Fibroblast of lung (primary cell): ENCODE data around the gene LATS2. TPM values are rescaled to one million over a fixed set of nuclear protein-coding genes. Genes with fewer than 3 reads are reported as not detected.

Experiments
- DNase-seq, 2 donors: peaks; one replicate each; pipeline versions ENCODE4 v3.0.0 to v3.0.0-alpha.2; 2010; ENCODE audit warnings: low read depth in 2 of 2
- H2AFZ ChIP-seq: 2 replicates; pipeline ENCODE4 v1.5.1; 2012; ENCODE audit warnings: low read length, control low read depth, inconsistent platforms
- H3K27ac ChIP-seq: 2 replicates; pipeline ENCODE4 v1.5.1; 2011; ENCODE audit warnings: low read length, control low read depth; ENCODE audit not compliant: insufficient read depth
- H3K27me3 ChIP-seq: 2 replicates; pipeline ENCODE4 v1.5.1; 2011; ENCODE audit warnings: mild to moderate bottlenecking, low read length; ENCODE audit not compliant: control insufficient read depth, insufficient read depth
- H3K36me3 ChIP-seq: 2 replicates; pipeline ENCODE4 v1.5.1; 2011; ENCODE audit warnings: low read length; ENCODE audit not compliant: control insufficient read depth, insufficient read depth
- H3K4me1 ChIP-seq: 2 replicates; pipeline ENCODE4 v1.5.1; 2011; ENCODE audit warnings: low read length; ENCODE audit not compliant: control insufficient read depth, insufficient read depth; ENCODE audit errors: extremely low read depth
- H3K4me2 ChIP-seq: 2 replicates; pipeline ENCODE4 v1.5.1; 2011; ENCODE audit warnings: low read length, control low read depth; ENCODE audit not compliant: insufficient read depth; ENCODE audit errors: extremely low read depth
- H3K4me3 ChIP-seq, 4 experiments: fragments of 200-600 bp in 1 of 4; sonication (generic) in 1 of 4; replicated peaks in 1 of 4; 2 replicates each; pipeline ENCODE4 v1.5.1; 2011 to 2016; ENCODE audit warnings: low read length in 4 of 4, low read depth in 3 of 4, mild to moderate bottlenecking in 3 of 4, control low read depth in 2 of 4, inconsistent platforms in 1 of 4, mixed read lengths in 1 of 4; ENCODE audit not compliant: insufficient read depth in 1 of 4; ENCODE audit errors: control extremely low read depth in 1 of 4
- H3K79me2 ChIP-seq: 2 replicates; pipeline ENCODE4 v1.5.1; 2012; ENCODE audit warnings: mild to moderate bottlenecking, low read length, inconsistent platforms; ENCODE audit not compliant: control insufficient read depth, insufficient read depth
- H3K9ac ChIP-seq: 2 replicates; pipeline ENCODE4 v1.5.1; 2011; ENCODE audit warnings: mild to moderate bottlenecking, low read length, control low read depth; ENCODE audit not compliant: insufficient read depth
- H3K9me3 ChIP-seq: 2 replicates; pipeline ENCODE4 v1.5.1; 2012; ENCODE audit warnings: low read depth, low read length; ENCODE audit not compliant: control insufficient read depth, insufficient read depth
- H4K20me1 ChIP-seq: 2 replicates; pipeline ENCODE4 v1.5.1; 2011; ENCODE audit warnings: low read length; ENCODE audit not compliant: control insufficient read depth, insufficient read depth; ENCODE audit errors: extremely low read depth
- CTCF ChIP-seq, 2 donors: IDR thresholded peaks in 1 of 2; conservative IDR thresholded peaks in 1 of 2; 1 replicate in 1 of 2; 2 replicates in 1 of 2; pipeline ENCODE4 v1.5.1; 2011 to 2012; ENCODE audit warnings: low read length in 2 of 2, control low read depth in 1 of 2, inconsistent platforms in 1 of 2, low read depth in 1 of 2, mild to moderate bottlenecking in 1 of 2
- EZH2 ChIP-seq: IDR thresholded peaks from 2 replicates; pipeline ENCODE4 v1.5.1; 2012; ENCODE audit warnings: low read length, control low read depth, mild to moderate bottlenecking; ENCODE audit errors: missing control alignments
- polyA plus RNA-seq, 2 donors: library from polyadenylated mRNA; depleted of rRNA in 1 of 2; stranded (reverse) in 1 of 2; unstranded in 1 of 2; fragments of >200 nt; gene quantifications; 2 replicates each; pipeline ENCODE4 v1.2.1, GENCODE V29; 2011 to 2012; ENCODE audit warnings: missing spikeins in 1 of 2
- total RNA-seq: library from RNA; depleted of rRNA; stranded (reverse); fragments of >200 nt; gene quantifications from 2 replicates; pipeline ENCODE4 v1.2.1, GENCODE V29; 2014

The LATS2 gene
- total and polyA plus RNA-seq, 2 donors (not counting 1 experiment from before 2014, with no cell fraction given), result 16.2 to 32.0 TPM

GRCh38 chr13:21015284-21015683 is 46.1 kb downstream of the LATS2 start:
- H3K27ac ChIP-seq, result peak overlapping the region; percentile 88
- TF ChIP-seq EZH2 (no peak), CTCF (conservative IDR thresholded peaks at IDR 0.05 in 1 of 2, IDR thresholded peaks at IDR 0.05 in 1 of 2; ENCODE audit: low read depth in 1 of 2, low read length in 2 of 2) (no peak)
- no peaks in the 10 kb centered on the region for H4K20me1 ChIP-seq
- no peaks in the 10 kb centered on the region for H3K36me3 ChIP-seq
- H3K9me3 ChIP-seq, result no peaks in the 10 kb centered on the region
- H3K4me1 ChIP-seq, result peaks cover 47% of the 10 kb centered on the region
- H3K27me3 ChIP-seq, result no peaks in the 10 kb centered on the region
- peak overlapping the region in 1 of 4 experiments; percentile 5 for H3K4me3 ChIP-seq
- DNase-seq, result peak in 1 of 2 donors; percentile 75
- no peak overlapping the region for H2AFZ ChIP-seq
- H3K9ac ChIP-seq, result peak overlapping the region; percentile 36
- H3K4me2 ChIP-seq, result peak overlapping the region; percentile 81
- H3K79me2 ChIP-seq, result peaks cover 76% of the 10 kb centered on the region

- TF ChIP-seq EZH2 (no peak), CTCF (conservative IDR thresholded peaks at IDR 0.05 in 1 of 2, IDR thresholded peaks at IDR 0.05 in 1 of 2; ENCODE audit: low read depth in 1 of 2, low read length in 2 of 2) (no peak)
- peaks cover 77% of the 10 kb centered on the region for H3K79me2 ChIP-seq
- DNase-seq, result peak; percentile 88 to 89
- peak overlapping the region; percentile 81 for H3K4me2 ChIP-seq
- H3K36me3 ChIP-seq, result peaks cover under 1% of the 10 kb centered on the region
- H2AFZ ChIP-seq, result no peak overlapping the region
- H3K9ac ChIP-seq, result no peak overlapping the region
- H3K4me1 ChIP-seq, result peaks cover 47% of the 10 kb centered on the region
- H3K4me3 ChIP-seq, result peak overlapping the region in 2 of 4 experiments; percentile 3 to 19
- no peaks in the 10 kb centered on the region for H3K9me3 ChIP-seq
- no peaks in the 10 kb centered on the region for H4K20me1 ChIP-seq
- peak overlapping the region; percentile 88 for H3K27ac ChIP-seq
- H3K27me3 ChIP-seq, result no peaks in the 10 kb centered on the region
Observed at GRCh38 chr13:21014502-21015170, 46.8 kb downstream of the LATS2 start.

GRCh38 chr13:21014139-21014501 is 47.3 kb downstream of the LATS2 start:
- peak overlapping the region; percentile 81 for H3K4me2 ChIP-seq
- DNase-seq, result peak in 1 of 2 donors; percentile 48
- H4K20me1 ChIP-seq, result no peaks in the 10 kb centered on the region
- H2AFZ ChIP-seq, result no peak overlapping the region
- H3K4me1 ChIP-seq, result peaks cover 47% of the 10 kb centered on the region
- H3K4me3 ChIP-seq, result peak overlapping the region in 2 of 4 experiments; percentile 3 to 19
- peak overlapping the region; percentile 88 for H3K27ac ChIP-seq
- H3K9ac ChIP-seq, result no peak overlapping the region
- no peaks in the 10 kb centered on the region for H3K27me3 ChIP-seq
- H3K36me3 ChIP-seq, result peaks cover 2% of the 10 kb centered on the region
- TF ChIP-seq CTCF (conservative IDR thresholded peaks at IDR 0.05 in 1 of 2, IDR thresholded peaks at IDR 0.05 in 1 of 2; ENCODE audit: low read depth in 1 of 2, low read length in 2 of 2) (no peak), EZH2 (no peak)
- peaks cover 81% of the 10 kb centered on the region for H3K79me2 ChIP-seq
- no peaks in the 10 kb centered on the region for H3K9me3 ChIP-seq
